ENCODE measurements around the gene ECI2.

Gene ECI2

DNA sequence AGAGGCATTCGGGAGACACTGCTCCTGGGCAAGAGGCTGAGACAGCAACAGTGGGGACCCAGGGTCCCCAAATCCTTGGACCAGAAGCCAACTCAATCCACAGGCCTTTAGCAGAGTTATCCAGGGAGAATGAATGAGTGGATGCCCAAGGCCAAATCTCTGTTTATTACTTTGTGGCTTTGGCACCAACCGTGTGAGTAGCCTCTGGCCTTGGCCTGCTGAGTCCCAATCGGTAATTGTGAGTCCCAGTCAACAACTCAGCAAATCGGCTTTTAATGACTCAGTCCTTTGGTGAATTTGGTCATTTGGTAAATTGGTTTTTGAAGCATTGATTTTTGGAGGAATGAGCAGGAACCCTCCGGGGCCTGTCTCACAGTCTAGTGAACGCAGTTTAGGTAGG is 29.1 kb upstream of the ECI2 start:
- Histone ChIP-seq H3K4me3 (replicated peaks; ENCODE audit: low read depth, low read length) (no peak overlapping the region), H3K36me3 (ENCODE audit: control insufficient read depth, insufficient read depth, low read length) (no peaks in the 10 kb centered on the region), H3K27me3 (replicated peaks; ENCODE audit: control insufficient read depth, insufficient read depth, low read length) (no peaks in the 10 kb centered on the region; the same call in 1 of the 2 replicates)
- TF ChIP-seq, protein P1, sequence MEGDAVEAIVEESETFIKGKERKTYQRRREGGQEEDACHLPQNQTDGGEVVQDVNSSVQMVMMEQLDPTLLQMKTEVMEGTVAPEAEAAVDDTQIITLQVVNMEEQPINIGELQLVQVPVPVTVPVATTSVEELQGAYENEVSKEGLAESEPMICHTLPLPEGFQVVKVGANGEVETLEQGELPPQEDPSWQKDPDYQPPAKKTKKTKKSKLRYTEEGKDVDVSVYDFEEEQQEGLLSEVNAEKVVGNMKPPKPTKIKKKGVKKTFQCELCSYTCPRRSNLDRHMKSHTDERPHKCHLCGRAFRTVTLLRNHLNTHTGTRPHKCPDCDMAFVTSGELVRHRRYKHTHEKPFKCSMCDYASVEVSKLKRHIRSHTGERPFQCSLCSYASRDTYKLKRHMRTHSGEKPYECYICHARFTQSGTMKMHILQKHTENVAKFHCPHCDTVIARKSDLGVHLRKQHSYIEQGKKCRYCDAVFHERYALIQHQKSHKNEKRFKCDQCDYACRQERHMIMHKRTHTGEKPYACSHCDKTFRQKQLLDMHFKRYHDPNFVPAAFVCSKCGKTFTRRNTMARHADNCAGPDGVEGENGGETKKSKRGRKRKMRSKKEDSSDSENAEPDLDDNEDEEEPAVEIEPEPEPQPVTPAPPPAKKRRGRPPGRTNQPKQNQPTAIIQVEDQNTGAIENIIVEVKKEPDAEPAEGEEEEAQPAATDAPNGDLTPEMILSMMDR (IDR thresholded peaks at IDR 0.05; ENCODE audit: insufficient read depth, low read length, poor library complexity, severe bottlenecking): no peak
- DNase-seq (ENCODE audit: extremely low read depth, insufficient read length): no peak

DNA sequence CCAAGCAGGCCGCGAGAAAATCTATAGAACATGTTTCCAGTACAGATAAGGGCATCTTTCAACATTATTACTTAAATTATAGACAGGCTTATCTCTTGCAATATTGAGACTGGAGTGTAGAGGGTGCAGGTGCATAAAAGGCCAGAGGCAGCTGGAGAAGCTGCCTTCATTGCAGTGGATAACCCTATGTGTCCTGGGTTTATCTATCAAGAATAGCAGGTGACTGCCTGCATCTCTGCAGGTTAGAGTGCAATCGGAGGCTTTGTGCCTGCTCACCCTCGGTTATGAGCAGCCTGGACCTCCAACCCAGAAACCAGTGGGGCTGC is 28.7 kb upstream of the ECI2 start:
- TF ChIP-seq, protein P1 (IDR thresholded peaks at IDR 0.05; ENCODE audit: insufficient read depth, low read length, poor library complexity, severe bottlenecking): no peak
- no peaks in the 10 kb centered on the region; the same call in 1 of the 2 replicates for H3K27me3 ChIP-seq (replicated peaks; ENCODE audit: control insufficient read depth, insufficient read depth, low read length)
- no peak for DNase-seq (ENCODE audit: extremely low read depth, insufficient read length)
- no peaks in the 10 kb centered on the region for H3K36me3 ChIP-seq (ENCODE audit: control insufficient read depth, insufficient read depth, low read length)
- no peak overlapping the region for H3K4me3 ChIP-seq (replicated peaks; ENCODE audit: low read depth, low read length)

DNA sequence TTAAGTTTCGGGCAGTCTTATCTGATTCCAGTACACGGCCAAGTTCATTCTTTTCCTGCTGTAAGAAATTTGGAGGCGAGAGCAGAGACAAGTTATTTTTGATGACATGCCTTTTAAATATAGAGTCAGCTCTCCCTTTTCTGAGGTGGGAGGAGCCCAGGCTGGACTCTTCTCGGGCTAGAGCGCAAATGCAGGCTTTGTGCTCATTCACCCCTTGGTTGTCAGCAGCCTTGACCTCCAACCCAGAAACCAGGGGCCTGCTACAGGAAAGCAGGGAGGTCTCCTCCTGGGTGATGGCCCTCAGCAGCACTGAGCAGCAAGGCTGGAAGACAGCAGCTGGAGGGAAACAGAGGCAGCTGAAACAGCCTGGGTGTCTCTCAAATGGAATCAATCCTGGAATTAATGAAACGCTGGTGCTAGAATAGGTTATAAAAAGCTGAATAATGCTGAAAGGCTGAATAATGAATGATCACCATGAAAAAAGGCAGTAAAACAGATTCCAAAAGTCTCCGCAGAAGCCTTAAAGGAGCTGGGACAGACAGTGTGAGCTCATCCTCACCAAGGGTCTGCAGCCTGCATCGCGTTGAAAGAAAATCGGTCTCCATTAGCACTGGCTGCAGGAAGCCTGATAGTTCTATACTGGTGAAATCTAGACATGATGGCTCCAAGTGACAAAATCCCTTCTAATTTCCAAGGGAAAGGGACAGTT is 28.2 kb upstream of the ECI2 start:
- Histone ChIP-seq H3K4me3 (replicated peaks; ENCODE audit: low read depth, low read length) (no peak overlapping the region), H3K27me3 (replicated peaks; ENCODE audit: control insufficient read depth, insufficient read depth, low read length) (no peaks in the 10 kb centered on the region; the same call in 1 of the 2 replicates), H3K36me3 (ENCODE audit: control insufficient read depth, insufficient read depth, low read length) (no peaks in the 10 kb centered on the region)
- no peak for DNase-seq (ENCODE audit: extremely low read depth, insufficient read length)
- TF ChIP-seq, protein P1 (IDR thresholded peaks at IDR 0.05; ENCODE audit: insufficient read depth, low read length, poor library complexity, severe bottlenecking): no peak

DNA sequence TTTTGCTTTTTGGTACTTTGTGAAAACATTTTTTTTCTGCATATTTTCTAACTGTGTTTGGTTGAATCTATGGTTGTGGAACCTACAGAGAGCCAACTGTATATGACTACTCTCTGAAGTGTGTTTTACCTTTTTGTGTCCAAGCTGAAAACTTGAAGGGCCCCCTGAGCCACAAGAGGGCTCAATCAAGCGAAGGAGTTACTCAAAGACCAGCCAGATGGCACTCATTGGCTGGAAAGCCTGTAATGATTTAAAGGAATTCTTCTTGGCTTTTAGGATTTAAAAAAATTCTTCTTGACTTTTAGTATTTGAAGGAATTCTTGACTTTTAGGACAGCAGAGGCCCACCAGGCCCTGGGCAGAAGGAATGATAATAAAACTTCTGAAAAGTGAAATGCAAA is 27.0 kb upstream of the ECI2 start:
- TF ChIP-seq, protein P1 (IDR thresholded peaks at IDR 0.05; ENCODE audit: insufficient read depth, low read length, poor library complexity, severe bottlenecking): no peak

DNA sequence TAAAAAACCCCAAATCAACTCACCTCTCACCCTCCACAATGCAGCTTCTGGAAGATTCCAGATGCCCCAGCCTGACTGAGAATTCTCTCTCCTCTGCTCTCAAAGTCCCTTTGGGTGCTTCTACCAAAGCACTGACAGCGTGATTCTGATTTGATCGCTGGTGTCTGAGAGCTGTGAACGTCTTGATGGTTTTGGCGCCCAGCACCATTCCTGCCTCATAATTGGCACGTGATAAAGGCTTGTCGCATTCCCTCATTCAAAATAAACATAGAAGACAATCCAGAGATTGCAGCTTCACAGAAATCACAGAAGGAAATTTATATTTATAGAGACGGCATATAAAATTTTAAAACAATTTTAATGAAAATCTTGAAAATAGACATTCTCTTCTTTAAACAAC is 24.1 kb upstream of the ECI2 start:
- Histone ChIP-seq H3K4me3 (replicated peaks; ENCODE audit: low read depth, low read length) (no peak overlapping the region), H3K27me3 (replicated peaks; ENCODE audit: control insufficient read depth, insufficient read depth, low read length) (peaks cover 2% of the 10 kb centered on the region), H3K36me3 (ENCODE audit: control insufficient read depth, insufficient read depth, low read length) (no peaks in the 10 kb centered on the region)
- TF ChIP-seq, protein P1 (IDR thresholded peaks at IDR 0.05; ENCODE audit: insufficient read depth, low read length, poor library complexity, severe bottlenecking): no peak
- DNase-seq (ENCODE audit: extremely low read depth, insufficient read length): no peak

More for the DNA sequence above, 27.0 kb upstream of the ECI2 start:
- H3K36me3 ChIP-seq (ENCODE audit: control insufficient read depth, insufficient read depth, low read length): no peaks in the 10 kb centered on the region
- no peak overlapping the region for H3K4me3 ChIP-seq (replicated peaks; ENCODE audit: low read depth, low read length)
- peaks cover 2% of the 10 kb centered on the region for H3K27me3 ChIP-seq (replicated peaks; ENCODE audit: control insufficient read depth, insufficient read depth, low read length)
- DNase-seq (ENCODE audit: extremely low read depth, insufficient read length): no peak

DNA sequence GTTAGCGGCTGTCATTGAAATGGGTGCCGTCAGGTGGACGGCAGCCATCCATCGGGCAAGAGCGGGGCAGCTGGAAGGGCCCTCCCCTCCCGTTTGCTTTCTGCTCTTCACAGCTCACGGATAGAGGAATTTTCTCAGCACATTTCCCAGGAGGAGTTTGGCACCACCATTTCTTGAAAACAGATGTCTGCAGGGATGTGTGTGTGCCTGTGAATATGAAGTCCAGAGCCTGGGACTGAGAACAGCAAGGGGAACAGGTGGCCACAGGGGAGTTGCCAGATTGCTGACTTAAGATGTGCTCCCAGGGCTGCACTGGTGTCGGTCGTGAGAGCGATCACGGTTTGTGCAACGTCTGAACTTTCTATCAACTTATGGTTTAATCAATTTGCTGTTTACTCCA is 22.1 kb upstream of the ECI2 start:
- peaks cover 2% of the 10 kb centered on the region for H3K27me3 ChIP-seq (replicated peaks; ENCODE audit: control insufficient read depth, insufficient read depth, low read length)

More for the DNA sequence above, 22.1 kb upstream of the ECI2 start:
- TF ChIP-seq, protein P1 (IDR thresholded peaks at IDR 0.05; ENCODE audit: insufficient read depth, low read length, poor library complexity, severe bottlenecking): no peak
- Histone ChIP-seq H3K36me3 (ENCODE audit: control insufficient read depth, insufficient read depth, low read length) (no peaks in the 10 kb centered on the region), H3K4me3 (replicated peaks; ENCODE audit: low read depth, low read length) (no peak overlapping the region)
- DNase-seq (ENCODE audit: extremely low read depth, insufficient read length): no peak
